HG03095 (cell line): ENCODE results near the gene ZNF135.

ENCODE experiments used
- ATAC-seq: cut with Tn5 transposase; IDR thresholded peaks from one replicate; pipeline ENCODE4 v1.9.1; 2021; ENCODE audit warnings: moderate library complexity; ENCODE audit not compliant: unreplicated experiment

Gene ZNF135

GRCh38 chr19:58059003-58059670 is at the start of gene ZNF135:
ZNF135 (plus strand) TSS chr19:58059282; CDS start chr19:58060003, 721 bp downstream.
- no peak for ATAC-seq

- ATAC-seq, result no peak
These were observed 49.8 kb upstream of the ZNF135 start for GRCh38 chr19:58009301-58009665.

DNA sequence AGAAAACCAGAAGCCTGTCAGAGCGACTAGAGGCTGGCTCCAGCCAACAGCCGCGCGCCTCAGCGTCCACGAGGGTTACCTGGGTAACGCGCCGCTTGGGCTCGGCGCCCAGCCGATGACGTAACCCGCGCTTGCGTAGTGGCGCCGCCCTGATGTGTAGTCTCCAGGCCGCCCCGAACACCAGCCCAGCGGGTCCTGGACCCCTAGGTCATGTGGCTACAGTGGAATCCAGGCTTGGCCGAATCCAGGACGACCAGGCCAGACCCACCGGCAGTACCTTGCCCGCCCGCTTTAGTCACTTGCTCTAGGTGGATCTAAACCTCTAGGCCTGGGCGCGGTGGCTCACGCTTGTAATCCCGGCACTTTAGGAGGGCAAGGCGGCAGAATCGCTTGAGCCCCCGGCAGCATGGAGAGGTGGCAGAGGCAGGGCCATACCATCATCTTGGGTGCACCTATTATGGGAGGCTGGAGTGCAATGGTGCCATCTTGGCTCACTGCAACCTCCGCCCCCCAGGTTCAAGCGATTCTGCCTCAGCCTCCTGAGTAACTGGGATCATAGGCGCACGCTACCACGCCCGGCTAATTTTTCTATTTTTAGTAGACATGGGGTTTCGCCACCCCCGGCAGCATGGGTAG is 49.3 kb upstream of the ZNF135 start:
- ATAC-seq, result no peak

DNA sequence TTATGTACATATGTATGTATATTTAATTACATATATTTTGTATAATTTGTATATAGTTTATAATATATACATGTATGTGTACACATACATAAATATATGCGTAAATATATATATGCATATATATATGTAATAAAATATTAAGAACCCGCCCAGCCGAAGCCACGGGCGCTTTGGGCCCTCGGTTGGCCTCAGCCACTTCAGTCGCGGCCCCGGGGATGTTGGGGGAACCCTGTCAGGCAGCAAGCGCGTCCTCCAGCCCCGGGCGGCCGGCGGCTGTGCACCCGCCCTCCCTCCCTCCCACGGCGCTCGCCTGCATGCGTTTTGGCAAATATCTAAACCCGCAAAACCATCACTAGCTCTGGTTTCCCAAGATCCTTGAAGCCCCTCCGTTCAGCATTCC is 48.6 kb upstream of the ZNF135 start:
- ATAC-seq, result no peak

- no peak for ATAC-seq
These were observed 44.9 kb upstream of the ZNF135 start for GRCh38 chr19:58014141-58014540.

DNA sequence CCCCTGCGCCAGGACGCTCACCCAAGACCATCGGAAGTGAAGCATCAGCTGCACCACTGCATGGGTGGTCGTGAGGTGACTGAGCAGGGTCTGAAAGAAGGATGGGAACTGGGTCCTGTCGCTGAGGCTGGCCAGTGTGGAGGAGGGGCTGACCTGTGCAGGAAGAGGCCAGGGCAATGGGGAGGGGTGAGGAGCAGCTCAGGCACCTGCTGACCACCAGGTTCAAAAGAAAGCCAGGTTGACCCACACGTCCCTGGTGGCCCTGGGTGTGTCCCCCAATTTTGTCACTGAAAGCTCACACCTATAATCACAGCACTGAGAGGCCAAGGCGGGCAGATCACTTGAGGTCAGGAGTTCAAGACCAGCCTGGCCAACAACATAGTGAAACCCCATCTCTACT is 39.0 kb upstream of the ZNF135 start:
- no peak for ATAC-seq

DNA sequence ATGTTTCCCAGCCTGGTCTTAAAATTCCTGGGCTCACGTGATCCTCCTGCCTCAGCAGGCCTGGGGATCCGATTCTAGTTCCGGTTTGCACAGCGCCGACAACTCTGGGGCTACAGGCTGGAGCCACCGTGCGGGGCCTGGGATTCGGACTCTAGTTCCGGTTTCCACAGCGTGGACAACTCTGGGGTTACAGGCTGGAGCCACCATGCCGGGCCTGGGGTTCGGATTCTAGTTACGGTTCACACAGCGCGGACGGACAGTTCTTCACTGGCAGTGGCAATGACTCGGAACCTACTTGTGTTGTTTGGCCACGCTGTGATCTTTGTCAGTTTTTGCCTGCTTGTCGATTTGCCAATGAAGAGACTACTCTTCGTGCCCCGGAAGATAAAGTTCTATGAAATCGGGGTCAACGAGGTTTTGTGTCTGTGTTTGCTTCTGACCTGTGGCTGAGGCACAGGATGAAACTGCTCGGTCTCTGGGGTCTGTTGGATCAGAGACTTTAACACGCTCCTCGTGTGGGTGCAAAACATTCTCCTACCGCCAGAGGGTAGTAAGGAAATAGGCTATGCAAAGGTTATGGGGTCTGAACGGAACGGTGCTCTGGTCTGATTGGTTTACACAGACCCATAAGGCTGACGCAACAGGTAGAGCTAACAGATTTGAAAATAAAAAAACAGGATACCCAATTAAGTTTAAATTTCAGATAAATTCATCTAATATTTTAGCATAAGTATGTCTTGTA is 37.4 kb upstream of the ZNF135 start:
- ATAC-seq, result no peak

DNA sequence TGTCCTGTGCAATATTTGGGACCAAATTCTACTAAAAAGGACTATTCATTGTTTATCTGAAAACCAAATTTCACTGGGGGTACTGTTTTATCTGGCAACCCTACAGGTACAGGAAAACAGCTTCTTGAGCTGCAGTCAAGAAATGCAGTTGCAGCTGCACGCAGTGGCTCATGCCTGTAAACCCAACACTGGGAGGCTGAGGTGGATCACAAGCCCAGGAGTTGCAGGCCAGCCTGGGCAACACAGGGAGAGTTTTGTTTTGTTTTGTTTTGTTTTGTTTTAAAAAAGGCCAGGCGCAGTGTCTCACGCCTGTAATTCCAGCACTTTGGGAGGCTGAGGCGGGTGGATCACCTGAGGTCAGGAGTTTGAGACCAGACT is 36.8 kb upstream of the ZNF135 start:
- ATAC-seq, result no peak

DNA sequence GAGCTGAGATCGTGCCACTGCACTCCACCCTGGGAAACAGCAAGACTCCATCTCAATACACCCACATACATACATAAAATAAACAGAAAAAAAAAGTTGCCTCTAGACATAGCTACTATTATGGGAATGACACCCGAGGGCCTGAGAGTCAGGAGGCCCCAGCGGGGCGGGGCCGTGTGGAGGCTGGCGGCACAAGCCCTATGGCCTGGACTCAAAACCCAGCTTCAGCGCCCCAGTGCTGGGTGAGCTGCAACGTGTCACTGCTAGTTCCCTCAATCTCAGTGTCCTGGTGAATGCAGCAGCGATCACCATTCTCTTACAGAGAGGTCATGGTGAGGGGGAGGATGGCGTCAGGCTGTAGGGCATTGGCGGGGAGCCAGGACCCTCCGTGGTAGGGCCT is 34.4 kb upstream of the ZNF135 start:
- no peak for ATAC-seq

DNA sequence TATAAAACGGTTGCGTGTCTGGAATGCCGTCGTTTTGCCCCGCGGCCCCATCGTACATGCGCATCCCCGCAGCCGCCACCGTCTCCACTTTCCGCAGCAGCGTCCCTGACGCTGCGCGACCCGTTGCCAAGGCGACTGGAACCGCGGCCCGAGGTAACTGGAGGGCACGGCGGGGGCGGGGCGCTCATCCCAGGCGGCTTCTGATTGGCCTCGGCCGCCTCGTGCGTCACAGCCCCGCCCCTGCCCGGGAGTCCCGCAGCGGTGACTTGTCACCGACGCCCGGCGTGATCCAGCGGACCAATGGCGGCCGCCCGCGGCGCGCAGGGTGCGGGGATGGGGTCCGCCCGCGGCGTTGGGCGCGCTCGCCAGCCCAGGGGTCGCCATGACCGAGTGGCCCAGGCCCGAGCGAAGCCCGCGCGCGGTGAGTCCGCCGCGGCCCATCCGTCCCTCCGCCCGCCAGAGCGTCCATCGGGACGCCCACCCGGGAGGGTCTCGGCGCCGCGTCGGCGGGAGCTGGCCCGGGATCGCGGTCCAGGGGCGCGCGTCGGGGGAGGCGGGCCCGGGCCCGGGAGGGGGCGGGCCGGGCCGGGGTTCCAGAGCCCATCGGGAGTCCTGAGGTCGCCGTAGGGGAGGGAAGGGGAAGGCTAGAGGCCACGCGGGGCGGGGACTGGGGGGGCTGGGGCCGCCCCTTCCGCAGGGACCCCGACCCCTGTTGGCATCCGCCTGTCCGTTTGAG is 25.2 kb upstream of the ZNF135 start, which contains the start of gene ZSCAN1:
Gene ZSCAN1, plus strand, starts transcription at position 285 of the 736 bp plus-strand sequence. CDS start 3,812 bp downstream, outside the sequence.
- no peak for ATAC-seq

DNA sequence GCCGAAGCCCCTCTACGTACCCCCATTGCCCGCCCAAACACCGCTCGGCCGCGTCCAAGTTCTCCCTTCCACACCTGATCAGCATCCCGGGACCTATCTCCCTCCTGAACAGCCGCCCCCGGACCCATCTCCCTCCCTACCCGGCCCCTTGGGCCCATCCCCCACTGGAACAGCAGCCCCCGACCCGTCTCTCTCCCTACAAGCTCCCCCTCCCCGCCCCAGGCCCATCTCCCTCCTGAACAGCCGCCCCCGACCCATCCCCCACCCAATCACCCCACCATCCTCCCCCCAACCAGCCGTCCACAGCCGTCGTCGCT is 24.6 kb upstream of the ZNF135 start:
- no peak for ATAC-seq

GRCh38 chr19:58035863-58036262 is 23.2 kb upstream of the ZNF135 start:
- no peak for ATAC-seq

GRCh38 chr19:58037927-58038687 is 21.0 kb upstream of the ZNF135 start:
- ATAC-seq, result no peak

DNA sequence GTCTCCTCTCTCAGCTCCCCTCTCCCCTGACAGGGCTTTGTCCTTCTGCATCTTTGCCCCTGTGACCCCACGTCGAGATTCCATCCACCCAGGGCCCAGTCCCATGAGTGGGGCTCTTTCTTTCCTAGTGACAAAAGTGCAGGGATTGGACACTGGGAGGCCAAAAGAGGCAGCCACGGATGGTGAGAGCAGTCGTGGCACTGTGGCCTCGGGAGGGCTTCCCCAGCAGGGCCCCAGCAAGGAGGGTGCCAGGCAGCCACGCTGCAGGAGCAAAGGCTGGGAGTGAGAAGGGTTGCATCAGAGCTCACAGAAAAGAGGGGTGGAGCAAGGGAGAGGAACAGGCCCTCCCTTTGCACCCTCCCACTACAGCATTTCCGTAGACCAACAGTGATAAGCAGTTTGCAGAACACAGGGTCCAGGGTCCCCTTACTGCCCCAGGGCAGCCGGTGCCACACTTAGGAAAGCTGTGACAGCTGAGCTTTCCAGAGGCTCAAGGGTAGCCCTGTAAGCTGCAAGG is 20.3 kb upstream of the ZNF135 start:
- no peak for ATAC-seq

DNA sequence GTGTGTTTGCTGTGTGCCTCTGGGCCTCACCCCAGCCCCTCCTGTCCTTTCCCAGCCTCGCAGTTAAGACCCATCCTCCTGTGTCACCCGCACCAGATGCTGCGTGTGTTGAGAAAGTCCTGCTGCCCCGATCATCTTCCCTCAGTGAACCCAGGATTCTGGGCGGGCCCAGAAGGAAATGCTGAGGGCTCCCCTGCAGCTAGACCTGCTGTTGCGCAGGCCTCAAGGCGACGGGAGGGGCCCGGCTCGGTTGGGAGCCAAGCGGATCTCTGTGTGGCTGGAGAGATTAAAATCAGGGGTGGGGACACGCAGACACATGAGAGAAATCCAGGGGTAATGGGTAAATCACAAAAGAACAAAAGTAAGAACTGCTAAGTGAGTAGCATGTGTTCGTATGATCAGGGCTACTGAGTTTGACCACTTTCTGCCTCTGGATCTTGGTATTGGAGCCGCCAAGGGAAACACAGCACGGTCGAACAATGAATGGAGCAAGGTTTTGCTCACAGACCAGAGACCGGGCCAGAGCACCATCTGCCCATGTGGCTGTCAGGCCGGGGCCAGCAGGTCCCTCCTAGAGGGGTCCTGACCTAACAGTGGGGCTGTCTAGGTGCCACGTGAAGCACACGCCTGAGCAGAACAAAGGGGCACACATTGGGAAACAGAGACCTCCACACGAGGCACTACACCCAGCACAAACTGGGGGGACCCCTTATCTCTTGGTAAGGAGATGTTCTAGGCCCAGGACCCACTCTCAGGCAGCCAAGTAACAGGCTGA is 18.1 kb upstream of the ZNF135 start:
- no peak for ATAC-seq

DNA sequence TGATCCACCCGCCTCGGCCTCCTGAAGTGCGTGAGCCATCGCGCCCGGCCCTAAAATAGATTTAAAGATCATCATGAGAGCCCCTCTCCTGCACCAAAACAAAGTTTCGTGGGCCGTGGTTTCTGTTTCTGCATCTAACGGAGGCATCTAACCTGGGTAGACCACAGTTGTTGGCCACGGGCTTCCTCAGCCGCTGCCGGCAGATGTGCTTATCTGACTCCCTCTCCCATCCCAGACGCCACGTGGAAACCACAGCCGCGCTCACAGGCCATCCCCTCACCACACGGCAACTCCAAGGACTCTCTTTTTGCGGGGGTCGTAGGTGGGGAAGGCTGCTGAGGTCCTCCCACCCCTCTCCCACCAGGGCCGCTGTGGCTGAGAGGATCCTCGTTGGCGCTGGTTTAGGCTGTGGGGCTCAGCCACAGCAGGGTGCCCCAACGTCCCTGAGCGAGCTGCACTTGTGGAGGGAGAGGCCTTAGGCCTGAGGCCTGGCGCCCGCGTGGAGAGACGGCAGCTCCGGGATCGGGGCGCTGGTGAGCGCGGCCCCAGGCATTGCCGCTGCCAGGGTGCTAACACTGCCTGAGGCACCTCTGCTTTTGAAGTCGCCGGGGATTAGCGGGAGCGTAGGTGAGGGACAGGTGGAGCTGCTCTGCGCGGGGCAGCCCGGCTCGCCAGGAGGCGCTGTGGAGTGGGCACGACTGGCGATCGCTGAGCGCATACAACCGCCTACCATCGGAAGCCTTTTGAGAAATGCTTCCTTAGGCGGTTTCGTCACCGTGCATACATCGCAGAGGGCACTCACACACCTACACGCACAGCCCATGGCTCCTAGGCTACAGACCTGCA is 16.4 kb upstream of the ZNF135 start:
- no peak for ATAC-seq

DNA sequence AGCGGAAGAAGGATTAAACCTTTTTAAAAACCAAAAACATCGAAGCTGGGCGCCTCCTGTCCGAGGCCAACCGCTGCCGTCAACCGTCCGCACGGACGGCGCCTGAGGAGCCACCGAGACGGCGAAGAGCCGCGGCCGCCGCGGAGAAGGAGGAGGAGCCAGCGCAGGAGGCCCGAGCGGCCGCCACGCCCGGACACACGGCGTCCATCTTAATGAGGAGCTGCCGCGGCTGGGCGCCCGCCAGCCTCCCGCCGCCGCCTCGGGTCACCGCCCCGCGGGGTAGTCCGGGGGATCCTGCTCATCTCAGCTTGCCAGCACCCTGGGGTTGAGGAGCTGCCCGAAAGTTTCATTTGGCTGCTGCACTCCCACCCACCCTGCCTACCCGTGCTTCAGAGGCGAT is 14.7 kb upstream of the ZNF135 start:
- no peak for ATAC-seq

DNA sequence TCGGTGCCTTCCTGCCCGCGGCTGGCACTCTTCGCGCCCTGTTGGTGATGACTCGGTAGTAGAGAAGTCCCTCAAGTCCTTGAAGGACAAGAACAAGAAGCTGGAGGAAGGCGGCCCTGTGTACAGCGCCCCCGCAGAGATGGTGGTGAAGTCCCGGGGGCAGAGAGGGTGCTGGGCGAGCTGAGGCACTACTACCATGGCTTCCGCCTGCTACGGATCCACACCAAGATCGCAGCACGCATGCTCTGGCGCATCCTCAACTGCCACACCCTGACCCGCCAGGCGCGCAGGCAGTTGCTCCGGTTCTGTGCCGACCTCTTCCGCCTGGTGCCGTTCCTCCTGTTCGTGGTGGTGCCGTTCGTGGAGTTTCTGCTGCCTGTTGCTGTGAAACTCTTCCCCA is 14.2 kb upstream of the ZNF135 start:
- no peak for ATAC-seq
